OCI-LY1 (cell line): ENCODE measurements around the gene SHANK3.

Experiments used
- H2AFZ ChIP-seq: fragments of 200-600 bp; sonication (generic), shearing (Covaris generic); 2 replicates; pipeline ENCODE4 v1.6.0; 2014; ENCODE audit warnings: antibody characterized with exemption, mild to moderate bottlenecking, low read length
- H3F3A ChIP-seq: fragments of 200-600 bp; sonication (generic), shearing (Covaris generic); 2 replicates; pipeline ENCODE4 v1.6.0; 2014; ENCODE audit warnings: mild to moderate bottlenecking, antibody characterized with exemption, low read length, moderate library complexity; ENCODE audit not compliant: insufficient read depth
- H3K27ac ChIP-seq: fragments of 200-600 bp; sonication (generic); 2 replicates; pipeline ENCODE4 v1.5.1; 2014; ENCODE audit warnings: low read length, mixed run types, mild to moderate bottlenecking, low read depth; ENCODE audit not compliant: poor library complexity, severe bottlenecking
- H3K27me3 ChIP-seq: fragments of 200-600 bp; sonication (generic); 2 replicates; pipeline ENCODE4 v1.6.0; 2014; ENCODE audit warnings: antibody characterized with exemption, mild to moderate bottlenecking, low read length, moderate library complexity; ENCODE audit not compliant: insufficient read depth
- H3K36me3 ChIP-seq: fragments of 200-600 bp; sonication (generic); 2 replicates; pipeline ENCODE4 v1.6.1; 2014; ENCODE audit warnings: mild to moderate bottlenecking, antibody characterized with exemption, low read length, moderate library complexity, mixed read lengths; ENCODE audit not compliant: insufficient read depth
- H3K4me1 ChIP-seq: fragments of 200-600 bp; sonication (generic); 2 replicates; pipeline ENCODE4 v1.5.1; 2014; ENCODE audit warnings: mild to moderate bottlenecking, low read length, moderate library complexity; ENCODE audit not compliant: insufficient read depth, severe bottlenecking
- H3K4me2 ChIP-seq: fragments of 200-600 bp; sonication (generic), shearing (Covaris generic); 2 replicates; pipeline ENCODE4 v1.6.1; 2014; ENCODE audit warnings: low read length
- H3K4me3 ChIP-seq: fragments of 200-600 bp; sonication (generic); 2 replicates; pipeline ENCODE4 v1.5.1; 2014; ENCODE audit warnings: low read length, low read depth, mild to moderate bottlenecking, mixed read lengths; ENCODE audit not compliant: poor library complexity, severe bottlenecking
- H3K79me2 ChIP-seq: fragments of 200-600 bp; shearing (Covaris generic); 2 replicates; pipeline ENCODE4 v1.6.1; 2016; ENCODE audit warnings: mixed run types, low read length, mixed read lengths; ENCODE audit not compliant: insufficient read depth
- H3K9ac ChIP-seq: fragments of 200-600 bp; sonication (generic), shearing (Covaris generic); 2 replicates; pipeline ENCODE4 v1.6.1; 2014; ENCODE audit warnings: mild to moderate bottlenecking, low read length, mixed read lengths
- H3K9me2 ChIP-seq: fragments of 200-600 bp; sonication (generic), shearing (Covaris generic); 2 replicates; pipeline ENCODE4 v1.6.1; 2014; ENCODE audit warnings: low read depth, mild to moderate bottlenecking, low read length, mixed read lengths
- H3K9me3 ChIP-seq: fragments of 200-600 bp; shearing (Covaris generic); 2 replicates; pipeline ENCODE4 v1.6.1; 2014; ENCODE audit warnings: low read length, mixed read lengths
- H4K20me1 ChIP-seq: fragments of 200-600 bp; sonication (generic), shearing (Covaris generic); 2 replicates; pipeline ENCODE4 v1.6.0; 2016; ENCODE audit warnings: mild to moderate bottlenecking, low read length; ENCODE audit not compliant: insufficient read depth
- CTCF ChIP-seq: fragments of 200-600 bp; sonication (generic), shearing (Covaris generic); IDR thresholded peaks from 2 replicates; pipeline ENCODE4 v1.5.1; 2017; ENCODE audit warnings: mild to moderate bottlenecking, antibody characterized with exemption, low read length, moderate library complexity, mixed read lengths
- EZH2 ChIP-seq: fragments of 200-600 bp; sonication (generic), shearing (Covaris generic); IDR thresholded peaks from 2 replicates; pipeline ENCODE4 v1.8.0; 2017; ENCODE audit warnings: borderline replicate concordance, mixed run types, mild to moderate bottlenecking, antibody characterized with exemption, low read length, moderate library complexity, mixed read lengths

SHANK3 gene

GRCh38 chr22:50674606-50675552, 2.3 kb downstream of the SHANK3 start:
- H3K79me2 ChIP-seq: no peaks in the 10 kb centered on the region
- no peaks in the 10 kb centered on the region for H3K9me2 ChIP-seq
- H3F3A ChIP-seq: no peaks in the 10 kb centered on the region
- no peaks in the 10 kb centered on the region for H3K9me3 ChIP-seq
- no peaks in the 10 kb centered on the region for H3K4me1 ChIP-seq
- no peak overlapping the region for H3K4me3 ChIP-seq
- no peak for TF ChIP-seq CTCF
- TF ChIP-seq EZH2: no peak
- H3K36me3 ChIP-seq: no peaks in the 10 kb centered on the region
- H3K9ac ChIP-seq: no peak overlapping the region
- no peak overlapping the region for H2AFZ ChIP-seq
- no peak overlapping the region for H3K4me2 ChIP-seq
- H3K27me3 ChIP-seq: no peaks in the 10 kb centered on the region
- H3K27ac ChIP-seq: no peak overlapping the region
- no peaks in the 10 kb centered on the region for H4K20me1 ChIP-seq

DNA sequence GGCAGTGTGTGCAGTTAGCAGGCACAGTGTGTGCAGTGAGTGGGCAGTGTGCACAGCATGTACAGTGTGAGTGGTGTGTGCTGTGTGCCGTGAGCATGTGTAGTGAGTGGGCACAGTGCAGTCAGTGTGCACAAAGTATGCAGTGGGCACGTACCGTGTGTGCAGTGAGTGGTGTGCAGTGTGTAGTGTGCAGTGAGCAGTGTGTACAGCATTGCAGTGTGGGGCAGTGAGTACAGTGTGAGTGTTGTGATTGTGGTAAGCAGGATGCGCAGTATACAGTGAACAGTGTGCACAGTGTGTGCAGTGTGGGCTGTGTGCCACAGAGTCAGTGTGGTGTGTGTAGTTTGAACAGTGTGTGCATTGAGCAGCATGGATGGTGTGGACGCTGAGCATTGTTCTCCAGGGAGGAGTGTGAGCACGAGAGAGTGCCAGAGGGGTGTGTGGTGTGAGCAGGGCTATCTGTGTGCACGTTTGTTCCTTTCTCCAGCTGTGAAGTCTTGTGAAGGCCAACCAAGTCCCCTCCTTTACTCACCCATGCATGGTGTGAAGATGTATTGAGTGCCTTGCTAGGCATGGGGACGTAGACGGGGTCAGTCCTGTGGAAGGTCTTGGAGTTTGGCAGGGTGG, 3.0 kb downstream of the SHANK3 start:
- no peaks in the 10 kb centered on the region for H3K9me3 ChIP-seq
- no peaks in the 10 kb centered on the region for H3K4me1 ChIP-seq
- H2AFZ ChIP-seq: no peak overlapping the region
- no peak overlapping the region for H3K4me2 ChIP-seq
- no peak overlapping the region for H3K27ac ChIP-seq
- H3K36me3 ChIP-seq: no peaks in the 10 kb centered on the region
- H3K79me2 ChIP-seq: no peaks in the 10 kb centered on the region
- no peaks in the 10 kb centered on the region for H3K27me3 ChIP-seq
- no peak overlapping the region for H3K4me3 ChIP-seq
- no peaks in the 10 kb centered on the region for H3F3A ChIP-seq
- no peak overlapping the region for H3K9ac ChIP-seq
- no peaks in the 10 kb centered on the region for H4K20me1 ChIP-seq
- H3K9me2 ChIP-seq: no peaks in the 10 kb centered on the region
- TF ChIP-seq CTCF: no peak
- no peak for TF ChIP-seq EZH2

DNA sequence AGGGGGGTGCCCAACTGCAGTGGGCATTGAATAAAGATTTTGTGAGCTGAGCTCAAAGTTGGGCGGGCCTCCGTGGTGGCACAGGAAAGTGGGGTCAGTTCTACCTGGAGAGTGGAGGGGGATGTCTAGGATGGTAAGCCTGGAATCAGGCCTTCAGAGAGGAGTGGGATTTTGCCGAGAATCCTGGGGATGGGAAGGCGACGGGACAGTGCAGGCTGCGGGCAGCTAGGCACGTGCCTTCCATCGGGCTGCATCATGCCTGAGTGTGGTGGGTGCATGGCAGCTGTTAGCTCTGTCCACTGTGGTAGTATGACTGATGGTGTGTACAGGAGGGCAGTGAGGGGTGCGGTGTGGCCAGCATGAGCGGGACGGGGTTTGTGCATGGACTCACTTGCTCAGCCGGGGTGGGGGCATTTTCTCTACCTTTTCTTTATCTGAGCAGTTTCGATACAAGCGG, 3.6 kb downstream of the SHANK3 start:
- H3K27ac ChIP-seq: no peak overlapping the region
- H3K9me3 ChIP-seq: no peaks in the 10 kb centered on the region
- no peaks in the 10 kb centered on the region for H4K20me1 ChIP-seq
- no peaks in the 10 kb centered on the region for H3K36me3 ChIP-seq
- no peak overlapping the region for H2AFZ ChIP-seq
- no peaks in the 10 kb centered on the region for H3K27me3 ChIP-seq
- H3F3A ChIP-seq: no peaks in the 10 kb centered on the region
- no peak overlapping the region for H3K4me3 ChIP-seq
- H3K9me2 ChIP-seq: no peaks in the 10 kb centered on the region
- H3K4me1 ChIP-seq: no peaks in the 10 kb centered on the region
- H3K4me2 ChIP-seq: no peak overlapping the region
- no peak overlapping the region for H3K9ac ChIP-seq
- no peaks in the 10 kb centered on the region for H3K79me2 ChIP-seq
- TF ChIP-seq EZH2 (no peak), CTCF (no peak)
